GM19468 (cell line): ENCODE results near the gene PHC2.

ENCODE experiments used
- ATAC-seq: cut with Tn5 transposase; IDR thresholded peaks from one replicate; pipeline ENCODE4 v1.9.1; 2021; ENCODE audit warnings: mild to moderate bottlenecking, moderate library complexity, moderate number of reproducible peaks; ENCODE audit not compliant: unreplicated experiment; ENCODE audit errors: extremely low read depth

PHC2 gene

GRCh38 chr1:33335020-33335419 is 95.9 kb downstream of the PHC2 start:
- ATAC-seq: no peak

GRCh38 chr1:33334081-33334552 is 96.8 kb downstream of the PHC2 start:
- no peak for ATAC-seq

- ATAC-seq: no peak
Observed at GRCh38 chr1:33332881-33333280, 98.0 kb downstream of the PHC2 start.

- ATAC-seq: no peak
Observed at GRCh38 chr1:33332357-33332789, 98.5 kb downstream of the PHC2 start.

- ATAC-seq: no peak
Observed at GRCh38 chr1:33331444-33332356, 99.2 kb downstream of the PHC2 start.

GRCh38 chr1:33330906-33331305 is 100.0 kb downstream of the PHC2 start:
- no peak for ATAC-seq

- no peak for ATAC-seq
Observed at GRCh38 chr1:33330361-33330890, 100.5 kb downstream of the PHC2 start.

- ATAC-seq: no peak
Observed at GRCh38 chr1:33329600-33330305, 101.1 kb downstream of the PHC2 start.

- ATAC-seq: no peak
Observed at GRCh38 chr1:33328817-33329216, 102.1 kb downstream of the PHC2 start.

GRCh38 chr1:33327587-33328325 is 103.1 kb downstream of the PHC2 start:
- ATAC-seq: no peak

- ATAC-seq: no peak
Observed at GRCh38 chr1:33326785-33327184, 104.1 kb downstream of the PHC2 start.

GRCh38 chr1:33324677-33325575 is 106.0 kb downstream of the PHC2 start:
- no peak for ATAC-seq

- ATAC-seq: no peak
Observed at GRCh38 chr1:33323663-33324477, 107.0 kb downstream of the PHC2 start.

GRCh38 chr1:33322870-33323585 is 107.9 kb downstream of the PHC2 start:
- ATAC-seq: no peak

- ATAC-seq: no peak
Observed at GRCh38 chr1:33322109-33322508, 108.8 kb downstream of the PHC2 start.

GRCh38 chr1:33321178-33321577 is 109.7 kb downstream of the PHC2 start:
- no peak for ATAC-seq

- ATAC-seq: no peak
Observed at GRCh38 chr1:33320619-33321165, 110.2 kb downstream of the PHC2 start, which contains the start of gene A3GALT2. A3GALT2 (minus strand) TSS chr1:33321098; CDS start chr1:33321098, 0 bp downstream.
